ENCODE data around the gene ATP10A.

Gene ATP10A

GRCh38 chr15:25793354-25794050 is 69.6 kb downstream of the ATP10A start:
- DNase-seq, result no peak

- DNase-seq, result no peak
Measured at GRCh38 chr15:25792128-25792527, 71.0 kb downstream of the ATP10A start.

- no peak for DNase-seq
Measured at GRCh38 chr15:25790000-25790660, 73.0 kb downstream of the ATP10A start.

GRCh38 chr15:25789616-25789999 is 73.5 kb downstream of the ATP10A start:
- no peak for DNase-seq

GRCh38 chr15:25789211-25789610 is 73.9 kb downstream of the ATP10A start:
- no peak for DNase-seq

- no peak for DNase-seq
Measured at GRCh38 chr15:25787855-25788520, 75.1 kb downstream of the ATP10A start.

- no peak for DNase-seq
Measured at GRCh38 chr15:25787381-25787780, 75.7 kb downstream of the ATP10A start.

- DNase-seq, result no peak
Measured at GRCh38 chr15:25786040-25786439, 77.1 kb downstream of the ATP10A start.

GRCh38 chr15:25785641-25786025 is 77.5 kb downstream of the ATP10A start:
- no peak for DNase-seq

- DNase-seq, result no peak
Measured at GRCh38 chr15:25784876-25785640, 78.1 kb downstream of the ATP10A start.

- no peak for DNase-seq
Measured at GRCh38 chr15:25783607-25784540, 79.3 kb downstream of the ATP10A start.

- no peak for DNase-seq
Measured at GRCh38 chr15:25783134-25783533, 80.0 kb downstream of the ATP10A start.

GRCh38 chr15:25780479-25781255 is 82.5 kb downstream of the ATP10A start:
- no peak for DNase-seq

GRCh38 chr15:25778161-25778560 is 85.0 kb downstream of the ATP10A start:
- no peak for DNase-seq

- no peak for DNase-seq
Measured at GRCh38 chr15:25777037-25777436, 86.1 kb downstream of the ATP10A start.

- DNase-seq, result no peak
Measured at GRCh38 chr15:25776071-25776746, 86.9 kb downstream of the ATP10A start.

- DNase-seq, result no peak
Measured at GRCh38 chr15:25775317-25775912, 87.7 kb downstream of the ATP10A start.

- no peak for DNase-seq
Measured at GRCh38 chr15:25774871-25775270, 88.3 kb downstream of the ATP10A start.

- no peak for DNase-seq
Measured at GRCh38 chr15:25773248-25773647, 89.9 kb downstream of the ATP10A start.

- DNase-seq, result no peak
Measured at GRCh38 chr15:25772500-25772899, 90.6 kb downstream of the ATP10A start.
